Thyroid gland (tissue), 4 donors: ENCODE data around the gene SPEF2. TPM values are rescaled to one million over a fixed set of nuclear protein-coding genes. Genes with fewer than 3 reads are reported as not detected.
"Not testable (repeated sequence)": the region's sequence is repeated elsewhere in the genome, so short reads cannot be mapped to it uniquely, and the experiment has no call there.

Experiments used
- DNase-seq, 2 donors: peaks; one replicate each; pipeline ENCODE4 v3.0.0-alpha.2; 2019
- H3K27ac ChIP-seq, 3 donors: fragments of 200-600 bp; sonication (generic); 1 replicate in 2 of 3; 2 replicates in 1 of 3; pipeline ENCODE4 v1.5.1; 2016 to 2019; ENCODE audit warnings: mild to moderate bottlenecking in 1 of 3, moderate library complexity in 1 of 3
- H3K27me3 ChIP-seq: fragments of 200-600 bp; sonication (generic); one replicate; pipeline ENCODE4 v1.5.1; 2019
- H3K36me3 ChIP-seq, 2 donors: fragments of 200-600 bp; sonication (generic); one replicate each; pipeline ENCODE4 v1.5.1; 2016 to 2019
- H3K4me1 ChIP-seq, 2 donors: fragments of 200-600 bp; sonication (generic); one replicate each; pipeline ENCODE4 v1.5.1; 2017 to 2019
- H3K4me3 ChIP-seq, 3 donors: fragments of 200-600 bp; sonication (generic); replicated peaks in 1 of 3; 1 replicate in 2 of 3; 2 replicates in 1 of 3; pipeline ENCODE4 v1.5.1; 2016; ENCODE audit warnings: mild to moderate bottlenecking in 1 of 3
- H3K9me3 ChIP-seq: fragments of 200-600 bp; sonication (generic); one replicate; pipeline ENCODE4 v1.5.1; 2017
- CTCF ChIP-seq, 6 experiments: fragments of 200-600 bp in 3 of 6; fragments of 450-650 bp in 3 of 6; sonication (generic) in 3 of 6; IDR thresholded peaks; one replicate each; pipeline ENCODE4 v1.5.1; 2016 to 2019; ENCODE audit warnings: antibody characterized with exemption in 6 of 6, mild to moderate bottlenecking in 2 of 6, inconsistent platforms in 1 of 6, moderate library complexity in 1 of 6
- POLR2A ChIP-seq, 2 donors: fragments of 450-650 bp; IDR thresholded peaks; one replicate each; pipeline ENCODE4 v1.6.1; 2017; ENCODE audit warnings: antibody characterized with exemption in 2 of 2, mild to moderate bottlenecking in 2 of 2, moderate library complexity in 1 of 2
- WGBS, 2 donors: methylation state at CpG; one replicate each; pipeline ENCODE4 v1.1.5; 2017; 5-methylcytosine and 5-hydroxymethylcytosine counted together
- intact Hi-C: fragments of 100-400 bp; cut with DNase I; formaldehyde crosslinking; loops from one replicate; pipeline ENCODE4 v1.15.1; 2023
- total RNA-seq, 4 donors: library from RNA; depleted of rRNA; stranded (reverse); fragments of >200 nt; gene quantifications; one replicate each; pipeline ENCODE4 v1.2.3, GENCODE V29; 2016

SPEF2 gene
- total RNA-seq, 4 donors from 2014 or later, result 17.7 to 39.5 (median 21.5) TPM

- intact Hi-C loops, result no loop called here
- no peaks in the 10 kb centered on the region for H3K4me1 ChIP-seq
- no peaks in the 10 kb centered on the region for H3K27me3 ChIP-seq
- no peaks in the 10 kb centered on the region for H3K36me3 ChIP-seq
- H3K9me3 ChIP-seq, result no peaks in the 10 kb centered on the region
- no peak for DNase-seq
- no peak for TF ChIP-seq POLR2A (IDR thresholded peaks at IDR 0.05)
- TF ChIP-seq CTCF (IDR thresholded peaks at IDR 0.05), result no peak
- no peak overlapping the region for H3K27ac ChIP-seq
- no peak overlapping the region for H3K4me3 ChIP-seq
Observed at GRCh38 chr5:35852773-35853172, 235.1 kb downstream of the SPEF2 start.

GRCh38 chr5:35853631-35854030, 236.0 kb downstream of the SPEF2 start:
- H3K9me3 ChIP-seq, result no peaks in the 10 kb centered on the region
- intact Hi-C loops, result no loop called here
- no peaks in the 10 kb centered on the region for H3K27me3 ChIP-seq
- WGBS, 2 donors, result 67 to 82% methylated on average over 3 of the region's 3 CpGs
- peak; percentile 20 to 32 for DNase-seq
- H3K36me3 ChIP-seq, result no peaks in the 10 kb centered on the region
- TF ChIP-seq CTCF (IDR thresholded peaks at IDR 0.05) (no peak), POLR2A (IDR thresholded peaks at IDR 0.05) (no peak)
- H3K4me1 ChIP-seq, result no peaks in the 10 kb centered on the region
- H3K27ac ChIP-seq, result no peak overlapping the region
- H3K4me3 ChIP-seq, result no peak overlapping the region

- Histone ChIP-seq H3K9me3 (no peaks in the 10 kb centered on the region), H3K4me1 (no peaks in the 10 kb centered on the region), H3K4me3 (no peak overlapping the region), H3K27me3 (no peaks in the 10 kb centered on the region), H3K36me3 (no peaks in the 10 kb centered on the region), H3K27ac (no peak overlapping the region)
- intact Hi-C loops, result no loop called here
- DNase-seq, result no peak
- TF ChIP-seq CTCF (IDR thresholded peaks at IDR 0.05) (no peak), POLR2A (IDR thresholded peaks at IDR 0.05) (no peak)
- 89 to 95% methylated on average over 1 of the region's 1 CpG for WGBS, 2 donors
Observed at GRCh38 chr5:35854248-35854647, 236.6 kb downstream of the SPEF2 start.

GRCh38 chr5:35855187-35855586, 237.5 kb downstream of the SPEF2 start:
- Histone ChIP-seq H3K9me3 (no peaks in the 10 kb centered on the region), H3K27ac (no peak overlapping the region), H3K4me3 (no peak overlapping the region), H3K36me3 (no peaks in the 10 kb centered on the region), H3K4me1 (no peaks in the 10 kb centered on the region), H3K27me3 (no peaks in the 10 kb centered on the region)
- no peak for DNase-seq
- no peak for TF ChIP-seq POLR2A (IDR thresholded peaks at IDR 0.05)
- TF ChIP-seq CTCF (IDR thresholded peaks at IDR 0.05), result no peak
- intact Hi-C loops, result no loop called here
- 73 to 82% methylated on average over 1 of the region's 1 CpG for WGBS, 2 donors

- H3K4me1 ChIP-seq, H3K4me3 ChIP-seq, DNase-seq, intact Hi-C loops, H3K9me3 ChIP-seq, H3K36me3 ChIP-seq, H3K27me3 ChIP-seq, H3K27ac ChIP-seq: not testable (repeated sequence)
- 94 to 96% methylated on average over 5 of the region's 5 CpGs for WGBS, 2 donors
Observed at GRCh38 chr5:35856186-35856764, 238.6 kb downstream of the SPEF2 start.
